Vagina (tissue), 2 donors: ENCODE measurements around the gene MOB3A.

ENCODE experiments used
- POLR2A ChIP-seq, 2 donors: fragments of 450-650 bp; IDR thresholded peaks; one replicate each; pipeline ENCODE4 v1.6.1; 2017; ENCODE audit warnings: antibody characterized with exemption in 2 of 2, mild to moderate bottlenecking in 2 of 2, moderate library complexity in 2 of 2
- POLR2AphosphoS5 ChIP-seq, 2 donors: sonication (generic); formaldehyde crosslinking; IDR thresholded peaks; one replicate each; pipeline ENCODE4 v1.9.0; 2017; ENCODE audit warnings: antibody characterized with exemption in 2 of 2, mild to moderate bottlenecking in 2 of 2, low read depth in 1 of 2; ENCODE audit not compliant: insufficient read depth in 1 of 2
- TF ChIP-seq, protein P1 (sequence below), 3 experiments: fragments of 450-650 bp in 2 of 3; fragments of 200-600 bp in 1 of 3; sonication (generic) in 1 of 3; IDR thresholded peaks; one replicate each; pipeline ENCODE4 v1.5.1; 2017 to 2019; ENCODE audit warnings: antibody characterized with exemption in 3 of 3, mild to moderate bottlenecking in 2 of 3, moderate library complexity in 2 of 3

GRCh38 chr19:2096480-2097202, 515 bp upstream of the MOB3A start, which contains the start of gene IZUMO4:
- TF ChIP-seq, protein P1, sequence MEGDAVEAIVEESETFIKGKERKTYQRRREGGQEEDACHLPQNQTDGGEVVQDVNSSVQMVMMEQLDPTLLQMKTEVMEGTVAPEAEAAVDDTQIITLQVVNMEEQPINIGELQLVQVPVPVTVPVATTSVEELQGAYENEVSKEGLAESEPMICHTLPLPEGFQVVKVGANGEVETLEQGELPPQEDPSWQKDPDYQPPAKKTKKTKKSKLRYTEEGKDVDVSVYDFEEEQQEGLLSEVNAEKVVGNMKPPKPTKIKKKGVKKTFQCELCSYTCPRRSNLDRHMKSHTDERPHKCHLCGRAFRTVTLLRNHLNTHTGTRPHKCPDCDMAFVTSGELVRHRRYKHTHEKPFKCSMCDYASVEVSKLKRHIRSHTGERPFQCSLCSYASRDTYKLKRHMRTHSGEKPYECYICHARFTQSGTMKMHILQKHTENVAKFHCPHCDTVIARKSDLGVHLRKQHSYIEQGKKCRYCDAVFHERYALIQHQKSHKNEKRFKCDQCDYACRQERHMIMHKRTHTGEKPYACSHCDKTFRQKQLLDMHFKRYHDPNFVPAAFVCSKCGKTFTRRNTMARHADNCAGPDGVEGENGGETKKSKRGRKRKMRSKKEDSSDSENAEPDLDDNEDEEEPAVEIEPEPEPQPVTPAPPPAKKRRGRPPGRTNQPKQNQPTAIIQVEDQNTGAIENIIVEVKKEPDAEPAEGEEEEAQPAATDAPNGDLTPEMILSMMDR (IDR thresholded peaks at IDR 0.05) = peak in 1 of 3 experiments; percentile 26
- TF ChIP-seq POLR2AphosphoS5 (IDR thresholded peaks at IDR 0.05; ENCODE audit: insufficient read depth in 1 of 2, low read depth in 1 of 2) = peak in 1 of 2 donors; percentile 24
- peak in 1 of 2 donors; percentile 4 for TF ChIP-seq POLR2A (IDR thresholded peaks at IDR 0.05)
